ENCODE data around the gene MYLK.
A peak's percentile ranks its signal among the peaks of the same experiment; 100 is the strongest.

MYLK gene

GRCh38 chr3:123751433-123751832, 132.7 kb downstream of the MYLK start:
- no peak for DNase-seq (ENCODE audit: low read depth in 1 of 2, low spot score in 1 of 2)
- Histone ChIP-seq H3K27me3 (ENCODE audit: insufficient read depth, poor library complexity, severe bottlenecking) (no peaks in the 10 kb centered on the region), H3K27ac (replicated peaks) (no peak overlapping the region), H3K4me3 (replicated peaks; ENCODE audit: insufficient read depth, low read length) (no peak overlapping the region)
- no peak for TF ChIP-seq POLR2AphosphoS5 (IDR thresholded peaks at IDR 0.05; ENCODE audit: low read depth)
- TF ChIP-seq CTCF (IDR thresholded peaks at IDR 0.05; ENCODE audit: insufficient read depth, low read length): no peak
- no peak for TF ChIP-seq SPI1 (IDR thresholded peaks at IDR 0.05; ENCODE audit: borderline replicate concordance, low read depth)

GRCh38 chr3:123750659-123751420, 133.3 kb downstream of the MYLK start:
- DNase-seq (ENCODE audit: low read depth in 1 of 2, low spot score in 1 of 2): no peak
- TF ChIP-seq POLR2AphosphoS5 (IDR thresholded peaks at IDR 0.05; ENCODE audit: low read depth) (no peak), GABPA (IDR thresholded peaks at IDR 0.05; ENCODE audit: low read depth) (no peak), REST (IDR thresholded peaks at IDR 0.05; ENCODE audit: insufficient replicate concordance, low read depth) (no peak), SPI1 (IDR thresholded peaks at IDR 0.05; ENCODE audit: borderline replicate concordance, low read depth) (no peak)
- Histone ChIP-seq H3K4me3 (replicated peaks; ENCODE audit: insufficient read depth, low read length) (no peak overlapping the region), H3K27ac (replicated peaks) (no peak overlapping the region), H3K27me3 (ENCODE audit: insufficient read depth, poor library complexity, severe bottlenecking) (no peaks in the 10 kb centered on the region)

- Histone ChIP-seq H3K27ac (replicated peaks) (no peak overlapping the region), H3K27me3 (ENCODE audit: insufficient read depth, poor library complexity, severe bottlenecking) (peaks cover under 1% of the 10 kb centered on the region), H3K4me3 (replicated peaks; ENCODE audit: insufficient read depth, low read length) (no peak overlapping the region)
- TF ChIP-seq CTCF (IDR thresholded peaks at IDR 0.05; ENCODE audit: insufficient read depth, low read length) (no peak), GABPA (IDR thresholded peaks at IDR 0.05; ENCODE audit: low read depth) (no peak), REST (IDR thresholded peaks at IDR 0.05; ENCODE audit: insufficient replicate concordance, low read depth) (no peak)
- no peak for DNase-seq (ENCODE audit: low read depth in 1 of 2, low spot score in 1 of 2)
Observed at GRCh38 chr3:123750209-123750608, 133.9 kb downstream of the MYLK start.

- TF ChIP-seq SPI1 (IDR thresholded peaks at IDR 0.05; ENCODE audit: borderline replicate concordance, low read depth): no peak
- no peak for TF ChIP-seq CTCF (IDR thresholded peaks at IDR 0.05; ENCODE audit: insufficient read depth, low read length)
- TF ChIP-seq GABPA (IDR thresholded peaks at IDR 0.05; ENCODE audit: low read depth): 0 out of 2 replicates have a peak, but pooled peaks have one; percentile 61
- TF ChIP-seq POLR2AphosphoS5 (IDR thresholded peaks at IDR 0.05; ENCODE audit: low read depth): no peak
- no peak for TF ChIP-seq REST (IDR thresholded peaks at IDR 0.05; ENCODE audit: insufficient replicate concordance, low read depth)
- H3K27ac ChIP-seq (replicated peaks): no peak overlapping the region
- no peak overlapping the region for H3K4me3 ChIP-seq (replicated peaks; ENCODE audit: insufficient read depth, low read length)
- H3K27me3 ChIP-seq (ENCODE audit: insufficient read depth, poor library complexity, severe bottlenecking): peaks cover 2% of the 10 kb centered on the region
- DNase-seq (ENCODE audit: low read depth in 1 of 2, low spot score in 1 of 2): peak in 1 of 2 experiments; percentile 43
Observed at GRCh38 chr3:123749711-123750110, 134.4 kb downstream of the MYLK start.

Data from HL-60 (cell line).